GM12878 (cell line): ENCODE data around the gene MLLT3. TPM values are rescaled to one million over a fixed set of nuclear protein-coding genes. Genes with fewer than 3 reads are reported as not detected.

Source experiments
- ATAC-seq: fragments of 200-7000 bp; cut with Tn5 transposase; 3 replicates; pipeline ENCODE4 v1.9.1; 2020; ENCODE audit warnings: mild to moderate bottlenecking, moderate library complexity
- BruUV-seq: library from RNA; stranded (reverse); fragments of 400-500 nt; replicated peaks from 2 replicates; lab custom pipeline; 2021; lab: Mats Ljungman, UMichigan
- CTCF ChIA-PET: fragments of 300-600 bp; sonication (Branson Sonifier 250); formaldehyde crosslinking; extraction: SDS; loops from one replicate; lab custom pipeline; 2021; ENCODE audit warnings: inconsistent platforms; lab: Yijun Ruan, JAX
- POLR2A ChIA-PET: fragments of 350-600 bp; formaldehyde crosslinking; extraction: SDS; loops from one replicate; lab custom pipeline; 2021; ENCODE audit warnings: inconsistent platforms; lab: Charles Lee
- RAD21 ChIA-PET: fragments of 300-600 bp; sonication (Branson Sonifier 250); formaldehyde crosslinking; loops from one replicate; lab custom pipeline; 2023; ENCODE audit warnings: antibody characterized with exemption; ENCODE audit not compliant: unreplicated experiment; lab: Charles Lee
- SMC1A ChIA-PET: fragments of 300-600 bp; sonication (Branson Sonifier 250); formaldehyde crosslinking; loops from one replicate; lab custom pipeline; 2023; ENCODE audit not compliant: unreplicated experiment, uncharacterized antibody; lab: Charles Lee
- DNase-seq: peaks from one replicate; pipeline ENCODE4 v3.0.0-alpha.2; 2011; ENCODE audit warnings: low read depth, low spot score
- FAIRE-seq: peaks from 3 replicates; lab custom pipeline; 2011; peaks lifted over from hg19 to GRCh38; lab: Jason Lieb, UNC
- H2AFZ ChIP-seq: 2 replicates; pipeline ENCODE4 v1.6.0; 2011; ENCODE audit warnings: low read depth, low read length, control low read depth; ENCODE audit not compliant: control insufficient read depth
- H3K27ac ChIP-seq: 2 replicates; pipeline ENCODE4 v1.5.1; 2011; ENCODE audit warnings: control low read depth; ENCODE audit not compliant: control insufficient read depth, insufficient read depth
- H3K27me3 ChIP-seq, 2 experiments: replicated peaks in 1 of 2; 2 replicates each; pipeline versions ENCODE4 v1.6.0 to v1.6.1; 2011; ENCODE audit warnings: low read length in 1 of 2; ENCODE audit not compliant: control insufficient read depth in 2 of 2, insufficient read depth in 2 of 2
- H3K36me3 ChIP-seq, 2 experiments: 2 replicates each; pipeline ENCODE4 v1.5.1; 2011; ENCODE audit warnings: low read length in 1 of 2; ENCODE audit not compliant: control insufficient read depth in 2 of 2, insufficient read depth in 2 of 2
- H3K4me1 ChIP-seq: 2 replicates; pipeline ENCODE4 v1.6.1; 2011; ENCODE audit warnings: mild to moderate bottlenecking, low read length, moderate library complexity, mixed read lengths; ENCODE audit not compliant: control insufficient read depth, insufficient read depth
- H3K4me2 ChIP-seq: 2 replicates; pipeline ENCODE4 v1.6.0; 2011; ENCODE audit warnings: control low read depth; ENCODE audit not compliant: control insufficient read depth, insufficient read depth
- H3K4me3 ChIP-seq: fragments of 200-600 bp; sonication (generic); 2 replicates; pipeline ENCODE4 v1.5.1; 2016
- H3K79me2 ChIP-seq: 2 replicates; pipeline ENCODE4 v1.6.0; 2011; ENCODE audit warnings: low read length; ENCODE audit not compliant: control insufficient read depth, insufficient read depth
- H3K9ac ChIP-seq: 2 replicates; pipeline ENCODE4 v1.8.0; 2011; ENCODE audit warnings: low read length, control low read depth, mixed read lengths; ENCODE audit not compliant: control insufficient read depth, insufficient read depth
- H3K9me3 ChIP-seq: replicated peaks from 3 replicates; pipeline ENCODE4 v1.5.1; 2011; ENCODE audit warnings: mild to moderate bottlenecking, low read length; ENCODE audit not compliant: control insufficient read depth, insufficient read depth
- H4K20me1 ChIP-seq: 2 replicates; pipeline ENCODE4 v1.6.0; 2011; ENCODE audit not compliant: control insufficient read depth, insufficient read depth
- CBFB ChIP-seq: IDR thresholded peaks from 2 replicates; pipeline ENCODE4 v1.6.1; 2016; ENCODE audit warnings: antibody characterized with exemption, low read depth
- CREB1 ChIP-seq: IDR thresholded peaks from 2 replicates; pipeline ENCODE4 v1.6.1; 2012; ENCODE audit warnings: low read depth, mild to moderate bottlenecking, inconsistent platforms
- CTCF ChIP-seq, 3 experiments: IDR thresholded peaks in 2 of 3; conservative IDR thresholded peaks in 1 of 3; 2 replicates each; pipeline ENCODE4 v1.5.1; 2011; ENCODE audit warnings: low read depth in 3 of 3, low read length in 3 of 3, mild to moderate bottlenecking in 3 of 3, control low read depth in 2 of 3, moderate library complexity in 2 of 3, inconsistent platforms in 1 of 3, mixed read lengths in 1 of 3; ENCODE audit not compliant: control insufficient read depth in 2 of 3, insufficient read depth in 1 of 3; ENCODE audit errors: extremely low read depth in 1 of 3
- DPF2 ChIP-seq: fragments of 450-650 bp; IDR thresholded peaks from 2 replicates; pipeline ENCODE4 v1.6.1; 2017; ENCODE audit warnings: mild to moderate bottlenecking
- EED ChIP-seq: sonication (generic); IDR thresholded peaks from 2 replicates; pipeline ENCODE4 v1.6.1; 2016; ENCODE audit warnings: antibody characterized with exemption, low read depth
- ETV6 ChIP-seq, 2 experiments: fragments of 450-650 bp in 1 of 2; IDR thresholded peaks in 1 of 2; conservative IDR thresholded peaks in 1 of 2; 2 replicates each; pipeline ENCODE4 v1.6.1; 2014; ENCODE audit warnings: antibody characterized with exemption in 1 of 2, borderline replicate concordance in 1 of 2, low read depth in 1 of 2, mild to moderate bottlenecking in 1 of 2, moderate library complexity in 1 of 2
- IKZF2 ChIP-seq, 2 experiments: fragments of 450-650 bp; IDR thresholded peaks; 2 replicates each; pipeline ENCODE4 v1.6.1; 2017; ENCODE audit warnings: mild to moderate bottlenecking in 2 of 2, moderate library complexity in 2 of 2
- JUNB ChIP-seq: IDR thresholded peaks from 2 replicates; pipeline ENCODE4 v1.6.1; 2016; ENCODE audit warnings: antibody characterized with exemption, mild to moderate bottlenecking
- MTA3 ChIP-seq: IDR thresholded peaks from 2 replicates; pipeline ENCODE4 v1.6.1; 2012; ENCODE audit warnings: low read length, inconsistent platforms, borderline replicate concordance
- NFIC ChIP-seq: IDR thresholded peaks from 2 replicates; pipeline ENCODE4 v1.6.1; 2012; ENCODE audit warnings: low read depth, mild to moderate bottlenecking, inconsistent platforms, low read length, moderate library complexity
- NR2F1 ChIP-seq: fragments of 450-650 bp; conservative IDR thresholded peaks from 2 replicates; pipeline ENCODE4 v1.6.1; 2017; ENCODE audit warnings: mild to moderate bottlenecking
- POU2F2 ChIP-seq: IDR thresholded peaks from 3 replicates; pipeline ENCODE4 v1.6.1; 2011; ENCODE audit warnings: low read depth, mild to moderate bottlenecking, low read length, borderline replicate concordance
- RAD21 ChIP-seq: IDR thresholded peaks from 2 replicates; pipeline ENCODE4 v1.6.1; 2011; ENCODE audit warnings: mild to moderate bottlenecking, low read depth, low read length, moderate library complexity; ENCODE audit not compliant: insufficient read depth
- RUNX3 ChIP-seq: IDR thresholded peaks from 2 replicates; pipeline ENCODE4 v1.6.1; 2012; ENCODE audit warnings: low read length, inconsistent platforms
- SMC3 ChIP-seq: IDR thresholded peaks from 2 replicates; pipeline ENCODE4 v1.6.1; 2011; ENCODE audit warnings: low read length, improper control_type of control experiment, borderline replicate concordance
- STAT1 ChIP-seq: fragments of 450-650 bp; conservative IDR thresholded peaks from 2 replicates; pipeline ENCODE4 v1.6.1; 2014; ENCODE audit warnings: antibody characterized with exemption, mild to moderate bottlenecking
- ZNF274 ChIP-seq: IDR thresholded peaks from one replicate; pipeline ENCODE4 v1.8.0; 2011; ENCODE audit not compliant: insufficient read length, insufficient read depth
- WGBS: methylation state at CpG from one replicate; pipeline ENCODE4 v1.1.6; 2016; ENCODE audit warnings: low lambda C conversion rate; ENCODE audit not compliant: insufficient replicate concordance, insufficient coverage; ENCODE audit errors: missing lambda C conversion rate; 5-methylcytosine and 5-hydroxymethylcytosine counted together
- in situ Hi-C: fragments of 300-500 bp; cut with MboI; formaldehyde crosslinking; loops from 9 replicates; pipeline ENCODE4 v1.14.3; 2018; ENCODE audit warnings: mixed read lengths
- intact Hi-C: fragments of 100-400 bp; cut with micrococcal nuclease; formaldehyde crosslinking; loops from one replicate; pipeline ENCODE4 v1.14.2; 2022; ENCODE audit not compliant: unreplicated experiment
- polyA plus RNA-seq, 11 experiments: library from polyadenylated mRNA; depleted of rRNA in 4 of 11; unstranded in 6 of 11; stranded (reverse) in 5 of 11; fragments of >200 nt; fragmentation: Nextera tagmentation in 4 of 11; fragmentation: Illumina TruSeq in 1 of 11; extraction: Ambion mirVana in 4 of 11; extraction: Trizol in 1 of 11; gene quantifications; 1 replicate in 1 of 11; 2 replicates in 10 of 11; pipeline versions ENCODE4 v1.2.1 to v1.2.3, GENCODE V29; 2011 to 2016; ENCODE audit warnings: inconsistent platforms in 2 of 11, missing spikeins in 2 of 11, low read depth in 1 of 11
- total RNA-seq, 4 experiments: library from RNA; depleted of rRNA in 3 of 4; stranded (reverse); fragments of >200 nt in 3 of 4; fragmentation: Illumina TruSeq in 1 of 4; extraction: Trizol in 1 of 4; gene quantifications; 2 replicates each; pipeline versions ENCODE4 v1.2.1 to v1.2.3, GENCODE V29; 2013 to 2021

MLLT3 gene
- total and polyA plus RNA-seq, 10 of the 15 experiments (the other 5 are each of a cell fraction or from before 2014, with no cell fraction given): 17.7 to 72.3 (median 35.6) TPM

GRCh38 chr9:20552874-20553557 lies 69.3 kb downstream of the MLLT3 start:
- POLR2A ChIA-PET: interaction anchor here (0.5 to 2.5 kb wide), 6 partner anchors 17 to 197 kb away, joined by 3 to 9 read pairs (median 4); partner anchors contain the start of gene MLLT3
- no peaks in the 10 kb centered on the region for H3K36me3 ChIP-seq
- peak overlapping the region; percentile 8 for H3K4me3 ChIP-seq
- peaks cover 81% of the 10 kb centered on the region for H3K79me2 ChIP-seq
- ATAC-seq (peak; percentile 67), DNase-seq (peak; percentile 38), FAIRE-seq (no peak)
- BruUV-seq: no TSS peak
- in situ Hi-C loops: no loop called here
- CTCF ChIA-PET: interaction anchor here (0.6 to 5.3 kb wide), 19 partner anchors 16 to 388 kb away, joined by 3 to 32 read pairs (median 5); partner anchors contain the start of gene MLLT3
- no peaks in the 10 kb centered on the region for H4K20me1 ChIP-seq
- H3K4me2 ChIP-seq: peak overlapping the region; percentile 86
- TF ChIP-seq IKZF2 (IDR thresholded peaks at IDR 0.05) (peak; percentile 28 to 45; a peak in 1 of 4 replicates), CTCF (IDR thresholded peaks at IDR 0.05 in 2 of 3, conservative IDR thresholded peaks at IDR 0.05 in 1 of 3; ENCODE audit: control insufficient read depth in 2 of 3, extremely low read depth in 1 of 3, insufficient read depth in 1 of 3, low read depth in 3 of 3, low read length in 3 of 3) (peak in 1 of 3 experiments; percentile 8; a peak in 2 of 6 replicates), DPF2 (0 out of 2 replicates have a peak, but pooled peaks have one; percentile 27), MTA3 (no peak), SMC3 (0 out of 2 replicates have a peak, but pooled peaks have one; percentile 15), JUNB (peak; percentile 4; the same call in 1 of the 2 replicates), ETV6 (conservative IDR thresholded peaks at IDR 0.05 in 1 of 2, IDR thresholded peaks at IDR 0.05 in 1 of 2; ENCODE audit: borderline replicate concordance in 1 of 2, low read depth in 1 of 2) (no peak), STAT1 (no peak), RUNX3 (peak; percentile 25; the same call in 1 of the 2 replicates), CBFB (no peak), NR2F1 (0 out of 2 replicates have a peak, but pooled peaks have one; percentile 39), NFIC (0 out of 2 replicates have a peak, but pooled peaks have one; percentile 13), EED (0 out of 2 replicates have a peak, but pooled peaks have one; percentile 48), POU2F2 (peak; percentile 43; the same call in 1 of the 3 replicates), CREB1 (no peak), ZNF274 (no peak), RAD21 (0 out of 2 replicates have a peak, but pooled peaks have one; percentile 2)
- SMC1A ChIA-PET: interaction anchor here (0.8 to 5.4 kb wide), 24 partner anchors 10 to 389 kb away, joined by 3 to 52 read pairs (median 7); partner anchors contain the start of gene MLLT3
- H3K27me3 ChIP-seq: no peaks in the 10 kb centered on the region
- H3K9ac ChIP-seq: peak overlapping the region; percentile 18; the same call in 1 of the 2 replicates
- peak overlapping the region; percentile 66 for H3K27ac ChIP-seq
- no peaks in the 10 kb centered on the region; the same call in 2 of the 3 replicates for H3K9me3 ChIP-seq
- no peak overlapping the region; the same call in 1 of the 2 replicates for H2AFZ ChIP-seq
- RAD21 ChIA-PET: interaction anchor here (0.9 to 4.0 kb wide), 24 partner anchors 9 to 446 kb away, joined by 3 to 41 read pairs (median 4); partner anchors contain the start of genes FOCAD and MLLT3
- intact Hi-C loops: loop anchor here (2.0 kb wide), 2 partner anchors 52 to 70 kb away; partner anchors contain the start of gene MLLT3
- peaks cover 36% of the 10 kb centered on the region for H3K4me1 ChIP-seq
- WGBS: 3% methylated on average over 3 of the region's 3 CpGs
